Coronary artery (tissue), 2 donors: ENCODE data around the gene FAM171A2.

Experiments
- DNase-seq: peaks from one replicate; pipeline ENCODE4 v3.0.0-alpha.2; 2017; ENCODE audit warnings: low spot score
- H3K27ac ChIP-seq, 2 donors: fragments of 200-600 bp; sonication (generic); one replicate each; pipeline ENCODE4 v1.5.1; 2016 to 2019
- H3K4me3 ChIP-seq: fragments of 200-600 bp; sonication (generic); 2 replicates; pipeline ENCODE4 v1.5.1; 2016; ENCODE audit warnings: mild to moderate bottlenecking, moderate library complexity
- CTCF ChIP-seq: fragments of 200-600 bp; sonication (generic); IDR thresholded peaks from one replicate; pipeline ENCODE4 v1.5.1; 2019; ENCODE audit warnings: antibody characterized with exemption

FAM171A2 gene

GRCh38 chr17:44314524-44314868 lies 49.2 kb downstream of the FAM171A2 start:
- H3K27ac ChIP-seq: no peak overlapping the region
- no peak for DNase-seq
- H3K4me3 ChIP-seq: peak overlapping the region; percentile 58
- no peak for TF ChIP-seq CTCF

DNA sequence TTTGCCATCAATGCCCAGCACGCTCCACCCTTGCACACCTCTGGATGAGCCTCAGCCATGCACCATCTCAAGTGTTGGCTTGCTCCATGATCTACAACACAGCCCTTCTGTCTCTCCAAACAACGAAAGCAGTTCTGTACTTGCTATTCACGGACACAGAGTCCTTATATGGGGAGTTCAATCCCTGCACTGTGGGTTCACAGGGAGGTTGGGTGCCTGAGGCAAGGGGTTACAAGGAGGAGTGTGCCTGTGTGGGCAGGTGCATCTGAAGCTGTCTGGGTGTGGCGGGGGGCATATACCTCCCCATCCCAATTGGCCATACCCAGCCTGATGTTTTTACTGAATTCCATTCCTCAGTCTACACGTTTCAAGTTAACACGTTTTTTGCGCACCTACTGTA lies 49.6 kb downstream of the FAM171A2 start:
- no peak for TF ChIP-seq CTCF
- Histone ChIP-seq H3K4me3 (no peak overlapping the region), H3K27ac (no peak overlapping the region)
- no peak for DNase-seq

- no peak overlapping the region for H3K4me3 ChIP-seq
- H3K27ac ChIP-seq: no peak overlapping the region
- no peak for TF ChIP-seq CTCF
- DNase-seq: no peak
Observed at GRCh38 chr17:44312396-44313104, 51.1 kb downstream of the FAM171A2 start.

GRCh38 chr17:44311562-44312181 lies 52.0 kb downstream of the FAM171A2 start:
- no peak for TF ChIP-seq CTCF

DNA sequence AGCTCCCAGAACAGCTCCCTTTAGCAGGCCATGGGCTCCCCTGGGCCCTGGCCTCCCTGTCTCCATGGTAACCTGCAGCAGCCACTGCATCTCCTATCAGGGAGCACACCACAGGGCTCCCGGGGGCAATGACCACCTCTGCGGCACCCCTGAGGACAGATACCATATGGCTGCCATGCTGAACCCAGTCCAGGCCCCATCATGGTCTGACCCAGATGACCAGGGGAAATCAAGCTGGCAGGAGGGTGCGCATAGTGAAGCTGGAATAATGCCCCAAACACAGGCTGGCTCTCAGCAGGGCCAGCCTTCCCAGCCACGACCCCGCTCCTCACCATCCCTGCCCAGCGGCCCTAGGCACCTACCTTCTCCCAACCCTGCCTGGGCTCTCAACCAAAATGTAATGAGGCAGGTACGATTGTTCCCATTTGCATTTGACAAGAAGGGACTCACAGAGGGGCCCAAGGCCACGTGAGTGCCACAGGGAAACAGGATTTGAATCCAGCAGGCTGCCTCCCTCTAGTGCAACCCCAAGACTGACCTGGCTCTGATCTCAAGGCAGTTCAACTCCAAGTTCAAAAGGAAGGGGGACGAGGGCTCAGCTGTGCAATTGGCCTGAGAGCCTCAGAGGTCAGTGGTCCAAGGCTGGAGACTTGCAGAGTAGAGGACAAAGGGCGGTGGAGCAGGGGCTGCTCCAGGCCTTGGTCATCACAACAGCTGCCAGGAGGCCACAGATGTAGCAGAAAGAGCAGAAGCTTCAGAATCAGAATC lies 52.9 kb downstream of the FAM171A2 start:
- no peak for TF ChIP-seq CTCF
- no peak overlapping the region for H3K4me3 ChIP-seq
- no peak overlapping the region for H3K27ac ChIP-seq
- no peak for DNase-seq

More at GRCh38 chr17:44311562-44312181, 52.0 kb downstream of the FAM171A2 start:
- DNase-seq: no peak
- H3K4me3 ChIP-seq: no peak overlapping the region
- H3K27ac ChIP-seq: no peak overlapping the region

GRCh38 chr17:44310188-44310587 lies 53.5 kb downstream of the FAM171A2 start:
- TF ChIP-seq CTCF: no peak
- DNase-seq: no peak
- H3K27ac ChIP-seq: no peak overlapping the region
- H3K4me3 ChIP-seq: no peak overlapping the region
